Upper lobe of left lung (tissue), 4 donors: ENCODE data around the gene CDK13.

ENCODE experiments used
- CTCF ChIP-seq, 6 experiments: fragments of 450-650 bp in 4 of 6; fragments of 200-600 bp in 2 of 6; sonication (generic) in 2 of 6; IDR thresholded peaks; one replicate each; pipeline ENCODE4 v1.5.1; 2016 to 2019; ENCODE audit warnings: antibody characterized with exemption in 6 of 6
- POLR2A ChIP-seq, 4 donors: fragments of 450-650 bp; IDR thresholded peaks; one replicate each; pipeline ENCODE4 v1.5.1; 2016 to 2017; ENCODE audit warnings: antibody characterized with exemption in 4 of 4, mild to moderate bottlenecking in 2 of 4

GRCh38 chr7:40095695-40096327 is 145.8 kb downstream of the CDK13 start:
- TF ChIP-seq CTCF (IDR thresholded peaks at IDR 0.05) (no peak), POLR2A (IDR thresholded peaks at IDR 0.05) (no peak)
